Bronchial epithelial cell (primary cell): ENCODE results near the gene OR52E5. TPM values are rescaled to one million over a fixed set of nuclear protein-coding genes. Genes with fewer than 3 reads are reported as not detected.

Experiments
- DNase-seq: peaks from one replicate; pipeline ENCODE4 v3.0.0-alpha.2; 2010; ENCODE audit warnings: low read depth
- FAIRE-seq: peaks from 2 replicates; lab custom pipeline; 2011; peaks lifted over from hg19 to GRCh38; lab: Jason Lieb, UNC
- H3K27me3 ChIP-seq: 2 replicates; pipeline ENCODE4 v1.5.1; 2011; ENCODE audit warnings: low read length; ENCODE audit not compliant: control insufficient read depth, insufficient read depth
- H3K36me3 ChIP-seq: 2 replicates; pipeline ENCODE4 v1.5.1; 2011; ENCODE audit warnings: low read length; ENCODE audit not compliant: control insufficient read depth, insufficient read depth
- H3K4me3 ChIP-seq: 2 replicates; pipeline ENCODE4 v1.5.1; 2011; ENCODE audit warnings: mild to moderate bottlenecking, low read depth, low read length, control low read depth
- total RNA-seq: library from RNA; depleted of rRNA; stranded (reverse); fragments of >200 nt; gene quantifications from 2 replicates; pipeline ENCODE4 v1.2.1, GENCODE V29; 2014
- TF ChIP-seq, protein P1 (sequence below): IDR thresholded peaks from 2 replicates; pipeline ENCODE4 v1.5.1; 2011; ENCODE audit warnings: mild to moderate bottlenecking, moderate library complexity, low read length, control low read depth, inconsistent platforms; ENCODE audit not compliant: insufficient read depth, severe bottlenecking

The OR52E5 gene
- total RNA-seq, 1 donor from 2014 or later: not detected

- no peak overlapping the region for H3K4me3 ChIP-seq
- DNase-seq (no peak), FAIRE-seq (no peak)
- no peaks in the 10 kb centered on the region for H3K27me3 ChIP-seq
- TF ChIP-seq, protein P1, sequence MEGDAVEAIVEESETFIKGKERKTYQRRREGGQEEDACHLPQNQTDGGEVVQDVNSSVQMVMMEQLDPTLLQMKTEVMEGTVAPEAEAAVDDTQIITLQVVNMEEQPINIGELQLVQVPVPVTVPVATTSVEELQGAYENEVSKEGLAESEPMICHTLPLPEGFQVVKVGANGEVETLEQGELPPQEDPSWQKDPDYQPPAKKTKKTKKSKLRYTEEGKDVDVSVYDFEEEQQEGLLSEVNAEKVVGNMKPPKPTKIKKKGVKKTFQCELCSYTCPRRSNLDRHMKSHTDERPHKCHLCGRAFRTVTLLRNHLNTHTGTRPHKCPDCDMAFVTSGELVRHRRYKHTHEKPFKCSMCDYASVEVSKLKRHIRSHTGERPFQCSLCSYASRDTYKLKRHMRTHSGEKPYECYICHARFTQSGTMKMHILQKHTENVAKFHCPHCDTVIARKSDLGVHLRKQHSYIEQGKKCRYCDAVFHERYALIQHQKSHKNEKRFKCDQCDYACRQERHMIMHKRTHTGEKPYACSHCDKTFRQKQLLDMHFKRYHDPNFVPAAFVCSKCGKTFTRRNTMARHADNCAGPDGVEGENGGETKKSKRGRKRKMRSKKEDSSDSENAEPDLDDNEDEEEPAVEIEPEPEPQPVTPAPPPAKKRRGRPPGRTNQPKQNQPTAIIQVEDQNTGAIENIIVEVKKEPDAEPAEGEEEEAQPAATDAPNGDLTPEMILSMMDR: no peak
- H3K36me3 ChIP-seq: no peaks in the 10 kb centered on the region
Observed at GRCh38 chr11:5878564-5878963, 14.4 kb upstream of the OR52E5 start.

GRCh38 chr11:5880329-5880728 is 12.7 kb upstream of the OR52E5 start, which contains the start of gene OR52E4:
OR52E4 (plus strand) TSS chr11:5880629; CDS start chr11:5884293, 3,664 bp downstream.
- H3K36me3 ChIP-seq: no peaks in the 10 kb centered on the region
- DNase-seq (no peak), FAIRE-seq (no peak)
- no peaks in the 10 kb centered on the region for H3K27me3 ChIP-seq
- no peak within 1 kb of the TSS for H3K4me3 ChIP-seq
- TF ChIP-seq, protein P1: no peak

- DNase-seq (no peak), FAIRE-seq (no peak)
- no peak overlapping the region for H3K4me3 ChIP-seq
- no peaks in the 10 kb centered on the region for H3K27me3 ChIP-seq
- no peaks in the 10 kb centered on the region for H3K36me3 ChIP-seq
- TF ChIP-seq, protein P1: no peak
Observed at GRCh38 chr11:5881756-5882155, 11.3 kb upstream of the OR52E5 start.

DNA sequence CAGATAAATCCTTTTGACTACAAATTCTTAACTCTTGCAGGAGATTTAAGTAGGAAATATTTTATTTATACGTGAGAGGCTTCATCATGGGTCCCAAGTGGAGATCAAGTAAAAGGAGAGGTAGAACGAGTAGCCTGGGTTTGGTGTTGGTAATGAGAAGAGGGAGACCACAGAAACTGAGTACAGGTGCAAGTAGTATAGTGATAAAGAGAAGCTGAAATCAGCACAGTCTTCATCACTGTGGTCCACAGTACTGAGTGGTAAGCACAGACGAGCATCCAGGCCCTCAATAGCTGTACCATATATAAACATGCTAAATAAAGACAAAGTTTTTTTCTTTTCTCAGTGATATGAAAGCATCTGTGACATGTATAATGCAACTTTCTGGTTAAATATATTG is 5.8 kb upstream of the OR52E5 start:
- TF ChIP-seq, protein P1: no peak
- Histone ChIP-seq H3K27me3 (no peaks in the 10 kb centered on the region), H3K4me3 (no peak overlapping the region), H3K36me3 (no peaks in the 10 kb centered on the region)
- DNase-seq (no peak), FAIRE-seq (no peak)

- H3K36me3 ChIP-seq: no peaks in the 10 kb centered on the region
- DNase-seq (no peak), FAIRE-seq (no peak)
- no peak overlapping the region for H3K4me3 ChIP-seq
- TF ChIP-seq, protein P1: no peak
- H3K27me3 ChIP-seq: no peaks in the 10 kb centered on the region
Observed at GRCh38 chr11:5887661-5888060, 5.3 kb upstream of the OR52E5 start.

DNA sequence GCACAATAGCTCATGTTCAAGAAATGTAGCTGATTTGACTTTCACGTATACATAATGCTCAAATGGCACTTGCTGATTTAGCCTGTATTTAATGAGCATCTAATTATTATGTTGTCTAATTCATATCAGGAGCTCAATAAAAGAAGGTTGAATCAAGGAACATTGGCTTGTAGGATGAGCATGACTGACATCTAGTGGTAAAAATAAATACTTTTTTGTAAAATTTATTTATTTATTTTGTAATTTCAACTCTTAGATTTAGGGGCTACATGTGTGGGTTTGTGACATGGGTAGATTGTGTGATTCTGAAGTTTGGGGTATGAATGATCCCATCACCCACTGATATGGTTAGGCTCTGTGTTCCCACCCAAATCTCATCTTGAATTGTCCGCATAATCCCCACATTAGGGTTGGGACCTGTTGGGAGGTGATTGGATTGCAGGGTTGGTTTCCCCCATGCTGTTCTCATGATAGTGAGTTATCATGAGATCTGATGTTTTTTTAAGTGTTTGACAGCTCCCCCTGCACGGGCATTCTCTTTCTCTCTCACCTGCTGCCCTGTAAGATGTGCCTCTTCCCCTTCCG is 1.7 kb upstream of the OR52E5 start:
- no peaks in the 10 kb centered on the region for H3K36me3 ChIP-seq
- H3K27me3 ChIP-seq: no peaks in the 10 kb centered on the region
- FAIRE-seq (no peak), DNase-seq (peak; percentile 27)
- TF ChIP-seq, protein P1: peak; percentile 15
- H3K4me3 ChIP-seq: no peak overlapping the region
